ENCODE measurements around the gene DNLZ. TPM values are rescaled to one million over a fixed set of nuclear protein-coding genes. Genes with fewer than 3 reads are reported as not detected.
A peak's percentile ranks its signal among the peaks of the same experiment; 100 is the strongest.

DNLZ gene
- total RNA-seq, 1 donor from 2014 or later = 14.5 TPM

DNA sequence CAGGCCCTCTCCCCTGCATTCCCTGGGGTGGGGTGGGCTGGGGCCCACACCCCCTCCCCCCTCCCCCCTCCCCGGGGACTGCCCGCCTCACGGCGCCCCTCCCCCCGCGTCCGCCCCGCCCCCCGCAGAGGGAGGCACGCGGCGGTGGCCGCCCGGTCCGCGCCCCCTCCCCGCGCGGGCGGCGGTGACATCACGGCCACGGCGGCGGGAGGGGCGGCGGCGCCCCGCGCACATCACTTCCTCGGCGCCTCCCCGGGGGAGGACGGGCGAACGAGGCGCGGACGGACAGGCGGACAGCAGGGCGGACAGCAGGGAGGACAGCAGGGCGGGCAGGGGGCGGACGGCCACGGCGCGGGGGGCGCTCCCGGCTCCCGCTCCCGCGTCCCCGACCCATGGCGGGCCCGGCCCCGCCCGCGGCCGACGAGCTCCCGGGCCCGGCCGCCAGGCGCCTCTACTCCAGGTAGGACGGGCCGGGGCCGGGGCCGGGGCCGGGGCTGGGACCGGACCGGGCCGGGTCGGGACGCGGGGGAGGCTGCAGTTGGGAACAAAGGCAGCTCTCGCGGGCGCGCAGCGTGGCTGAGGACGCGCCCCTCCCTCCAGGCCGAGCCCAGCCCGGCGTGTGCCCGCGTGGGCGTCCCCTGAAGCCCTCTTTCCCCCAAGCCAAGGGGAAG is 36.1 kb downstream of the DNLZ start, which contains the start of gene GPSM1:
Gene GPSM1 (plus strand): TSS at position 236 of the 671 bp plus-strand sequence. CDS start 157 bp downstream, at position 393.
- peak; percentile 45 for DNase-seq (ENCODE audit: low spot score)
- Mint-ChIP-seq H3K4me1 (ENCODE audit: unreplicated experiment) (peaks cover 4% of the 10 kb centered on the region), H3K27ac (ENCODE audit: unreplicated experiment) (no peak within 1 kb of the TSS), H3K27me3 (ENCODE audit: unreplicated experiment) (peaks cover 9% of the 10 kb centered on the region), H3K36me3 (ENCODE audit: low read depth, unreplicated experiment) (no peaks in the 10 kb centered on the region), H3K9me3 (ENCODE audit: unreplicated experiment) (no peaks in the 10 kb centered on the region), H3K4me3 (ENCODE audit: unreplicated experiment) (no peak within 1 kb of the TSS)
- TF ChIP-seq, protein P1, sequence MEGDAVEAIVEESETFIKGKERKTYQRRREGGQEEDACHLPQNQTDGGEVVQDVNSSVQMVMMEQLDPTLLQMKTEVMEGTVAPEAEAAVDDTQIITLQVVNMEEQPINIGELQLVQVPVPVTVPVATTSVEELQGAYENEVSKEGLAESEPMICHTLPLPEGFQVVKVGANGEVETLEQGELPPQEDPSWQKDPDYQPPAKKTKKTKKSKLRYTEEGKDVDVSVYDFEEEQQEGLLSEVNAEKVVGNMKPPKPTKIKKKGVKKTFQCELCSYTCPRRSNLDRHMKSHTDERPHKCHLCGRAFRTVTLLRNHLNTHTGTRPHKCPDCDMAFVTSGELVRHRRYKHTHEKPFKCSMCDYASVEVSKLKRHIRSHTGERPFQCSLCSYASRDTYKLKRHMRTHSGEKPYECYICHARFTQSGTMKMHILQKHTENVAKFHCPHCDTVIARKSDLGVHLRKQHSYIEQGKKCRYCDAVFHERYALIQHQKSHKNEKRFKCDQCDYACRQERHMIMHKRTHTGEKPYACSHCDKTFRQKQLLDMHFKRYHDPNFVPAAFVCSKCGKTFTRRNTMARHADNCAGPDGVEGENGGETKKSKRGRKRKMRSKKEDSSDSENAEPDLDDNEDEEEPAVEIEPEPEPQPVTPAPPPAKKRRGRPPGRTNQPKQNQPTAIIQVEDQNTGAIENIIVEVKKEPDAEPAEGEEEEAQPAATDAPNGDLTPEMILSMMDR (IDR thresholded peaks at IDR 0.05; ENCODE audit: unreplicated experiment) = no peak

DNA sequence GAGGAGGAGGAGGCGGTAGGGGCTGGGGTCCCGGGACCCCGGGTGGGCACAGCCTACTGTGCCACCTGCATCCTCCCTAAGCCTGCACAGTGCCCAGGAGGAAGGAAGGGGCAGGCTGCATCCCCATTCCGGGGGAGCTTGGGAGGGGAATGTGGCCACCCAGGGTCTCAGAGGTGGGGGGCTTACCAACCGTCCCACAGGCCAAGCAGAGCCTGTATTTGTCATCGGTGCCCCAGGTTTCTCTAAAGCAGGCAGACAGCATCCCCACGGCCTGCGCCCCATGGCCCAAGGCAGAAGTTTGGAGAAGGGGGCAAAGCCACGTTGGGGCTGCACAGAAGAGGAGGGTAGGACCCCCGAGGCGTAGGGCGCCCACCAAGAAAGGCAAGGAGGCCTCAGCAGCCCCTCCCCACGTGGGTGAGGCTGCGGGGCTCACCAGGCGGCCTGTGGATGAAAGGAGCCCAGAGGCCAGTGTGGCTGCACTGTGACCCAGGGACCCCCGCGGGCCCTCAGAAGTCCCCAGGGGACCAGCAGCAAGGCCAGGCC is 36.7 kb downstream of the DNLZ start:
- H3K9me3 Mint-ChIP-seq (ENCODE audit: unreplicated experiment) = no peaks in the 10 kb centered on the region
- H3K27me3 Mint-ChIP-seq (ENCODE audit: unreplicated experiment) = peaks cover 9% of the 10 kb centered on the region
- TF ChIP-seq, protein P1 (IDR thresholded peaks at IDR 0.05; ENCODE audit: unreplicated experiment) = no peak
- no peak overlapping the region for H3K4me3 Mint-ChIP-seq (ENCODE audit: unreplicated experiment)
- H3K4me1 Mint-ChIP-seq (ENCODE audit: unreplicated experiment) = peaks cover 4% of the 10 kb centered on the region
- H3K27ac Mint-ChIP-seq (ENCODE audit: unreplicated experiment) = no peak overlapping the region
- no peaks in the 10 kb centered on the region for H3K36me3 Mint-ChIP-seq (ENCODE audit: low read depth, unreplicated experiment)
- no peak for DNase-seq (ENCODE audit: low spot score)

DNA sequence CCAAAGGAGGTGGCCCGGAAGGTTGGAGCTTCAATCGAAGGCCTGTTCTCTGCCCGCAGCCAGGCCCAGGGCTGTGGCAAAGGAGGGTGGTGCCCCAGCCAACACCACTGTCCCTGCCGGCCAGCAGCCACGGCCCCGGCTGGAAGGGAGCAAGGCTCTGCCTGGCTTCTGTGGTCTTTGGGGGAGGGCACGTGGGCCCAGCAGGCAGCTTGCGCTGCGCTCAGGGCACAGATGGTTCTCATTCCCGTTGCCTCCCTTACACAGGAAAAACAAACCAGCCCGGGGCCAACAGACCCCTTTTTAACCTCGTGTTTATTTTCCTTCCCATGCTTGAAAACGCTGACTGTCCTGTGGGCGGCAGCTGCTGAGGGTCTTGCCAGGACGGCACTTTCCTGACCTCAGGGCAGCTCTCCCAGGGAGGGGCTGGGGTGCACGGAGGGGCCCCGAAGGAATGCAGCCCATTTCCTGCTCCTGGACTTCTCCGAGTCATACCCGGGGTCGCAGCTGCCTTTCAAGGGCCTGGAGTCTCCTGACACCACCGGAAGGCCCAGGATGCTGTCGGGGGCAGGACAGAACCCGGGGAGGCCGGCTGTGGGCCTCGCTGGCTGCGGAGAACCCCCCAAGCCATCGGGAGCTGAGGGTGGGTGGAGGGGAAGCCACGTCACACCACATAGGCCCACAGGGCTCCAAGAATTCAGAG is 37.3 kb downstream of the DNLZ start:
- H3K36me3 Mint-ChIP-seq (ENCODE audit: low read depth, unreplicated experiment) = no peaks in the 10 kb centered on the region
- TF ChIP-seq, protein P1 (IDR thresholded peaks at IDR 0.05; ENCODE audit: unreplicated experiment) = no peak
- no peak overlapping the region for H3K27ac Mint-ChIP-seq (ENCODE audit: unreplicated experiment)
- peaks cover 4% of the 10 kb centered on the region for H3K4me1 Mint-ChIP-seq (ENCODE audit: unreplicated experiment)
- H3K4me3 Mint-ChIP-seq (ENCODE audit: unreplicated experiment) = no peak overlapping the region
- no peaks in the 10 kb centered on the region for H3K9me3 Mint-ChIP-seq (ENCODE audit: unreplicated experiment)
- peaks cover 9% of the 10 kb centered on the region for H3K27me3 Mint-ChIP-seq (ENCODE audit: unreplicated experiment)
- DNase-seq (ENCODE audit: low spot score) = no peak

DNA sequence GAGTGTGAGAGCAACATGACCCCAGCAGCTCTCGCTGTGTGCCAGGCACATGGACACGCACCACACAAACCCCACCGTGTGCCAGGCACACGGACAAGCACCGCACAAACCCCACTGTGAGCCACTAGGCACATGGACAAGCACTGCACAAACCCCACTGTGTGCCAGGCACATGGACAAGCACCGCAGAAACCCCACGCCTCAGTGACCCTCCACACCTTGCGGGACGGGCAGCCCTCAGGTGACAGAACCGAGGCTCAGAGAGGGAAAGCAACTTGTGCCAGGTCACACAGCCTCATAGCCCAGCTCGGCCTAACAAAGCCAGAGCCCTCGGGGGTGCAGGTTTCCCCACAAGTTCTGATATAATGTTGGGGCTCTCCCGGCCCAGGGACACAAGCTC is 38.2 kb downstream of the DNLZ start:
- Mint-ChIP-seq H3K4me1 (ENCODE audit: unreplicated experiment) (peaks cover 4% of the 10 kb centered on the region), H3K27ac (ENCODE audit: unreplicated experiment) (no peak overlapping the region), H3K9me3 (ENCODE audit: unreplicated experiment) (no peaks in the 10 kb centered on the region), H3K4me3 (ENCODE audit: unreplicated experiment) (no peak overlapping the region), H3K27me3 (ENCODE audit: unreplicated experiment) (peaks cover 9% of the 10 kb centered on the region), H3K36me3 (ENCODE audit: low read depth, unreplicated experiment) (no peaks in the 10 kb centered on the region)
- TF ChIP-seq, protein P1 (IDR thresholded peaks at IDR 0.05; ENCODE audit: unreplicated experiment) = no peak
- DNase-seq (ENCODE audit: low spot score) = no peak

Measured in endothelial cell (in vitro differentiated cells).